Right forelimb (tissue), 1 donor: ENCODE results near the gene EFHC1.

Experiments used
- DNase-seq: peaks from one replicate; pipeline ENCODE4 v3.0.0-alpha.2; 2018

EFHC1 gene

DNA sequence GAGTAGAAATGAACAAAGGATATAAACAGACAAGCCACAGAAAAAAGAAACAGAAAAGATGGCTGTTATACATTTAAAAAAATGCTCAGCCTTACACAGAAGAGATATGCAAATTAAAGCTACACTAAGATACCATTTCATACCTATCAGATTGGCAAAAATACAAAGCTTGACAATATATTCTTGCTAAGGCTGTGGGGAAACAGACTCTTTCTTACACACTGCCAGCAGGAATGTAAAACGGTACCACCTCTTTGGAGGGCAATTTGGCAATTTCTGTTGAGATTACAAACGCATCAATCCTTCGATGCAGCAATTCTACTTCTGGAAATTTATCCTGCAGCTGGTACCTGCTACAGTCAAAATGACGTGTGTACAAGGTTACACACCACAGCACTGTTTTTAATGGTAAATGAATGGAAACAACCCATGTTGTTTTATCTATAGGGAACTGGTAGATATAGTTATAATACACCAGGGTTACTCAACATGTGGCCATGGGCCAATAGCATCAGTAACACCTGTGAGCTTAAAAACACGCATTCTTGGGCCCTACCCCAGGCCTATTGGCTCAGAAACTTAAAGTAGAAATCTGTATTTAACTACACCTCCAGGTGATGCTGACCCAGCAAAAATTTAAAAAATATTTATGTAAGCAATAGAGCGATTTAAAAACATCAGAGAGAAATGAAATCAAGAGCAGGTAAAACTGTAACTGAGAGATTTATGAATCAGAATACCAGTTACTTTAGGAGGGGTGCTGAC is 103.4 kb downstream of the EFHC1 start:
- DNase-seq, result no peak

GRCh38 chr6:52524918-52525317 is 104.8 kb downstream of the EFHC1 start:
- no peak for DNase-seq

DNA sequence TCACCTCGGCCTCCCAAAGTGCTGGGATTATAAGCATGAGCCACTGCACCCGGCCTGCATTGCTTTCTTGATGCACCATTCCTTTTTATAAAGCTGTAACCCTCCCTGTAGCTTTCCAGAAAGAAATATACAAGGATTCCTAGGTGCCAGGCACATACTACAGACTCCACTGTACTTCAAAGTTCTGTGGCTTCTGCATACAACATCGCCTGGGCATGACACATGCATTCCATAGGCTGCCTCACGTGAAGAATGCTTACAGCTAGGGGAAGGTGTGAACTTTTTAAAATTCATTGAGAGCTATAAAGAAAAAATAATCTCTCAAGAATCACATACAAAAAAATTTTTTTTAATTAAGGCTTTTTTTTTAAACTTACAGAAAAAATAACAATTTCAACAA is 106.5 kb downstream of the EFHC1 start:
- no peak for DNase-seq

DNA sequence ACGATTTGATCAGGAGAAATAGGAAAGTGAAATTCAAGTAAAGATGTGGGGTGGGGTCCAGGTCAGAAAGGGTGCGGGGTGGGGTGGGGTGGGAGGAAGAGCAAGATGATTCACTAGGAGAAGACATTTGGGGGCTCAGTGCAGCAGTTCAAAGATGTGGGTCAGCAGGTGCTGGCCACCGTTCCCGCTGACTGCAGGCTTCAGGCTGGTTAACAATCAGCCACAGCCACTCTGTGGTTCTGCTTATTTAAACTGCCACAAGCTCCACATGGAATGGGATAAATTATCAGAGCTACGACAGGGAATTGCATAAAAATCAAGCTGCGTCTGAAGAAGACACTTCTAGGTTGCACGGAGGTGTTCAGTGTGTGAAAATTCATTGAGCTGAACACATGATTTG is 107.3 kb downstream of the EFHC1 start:
- no peak for DNase-seq

DNA sequence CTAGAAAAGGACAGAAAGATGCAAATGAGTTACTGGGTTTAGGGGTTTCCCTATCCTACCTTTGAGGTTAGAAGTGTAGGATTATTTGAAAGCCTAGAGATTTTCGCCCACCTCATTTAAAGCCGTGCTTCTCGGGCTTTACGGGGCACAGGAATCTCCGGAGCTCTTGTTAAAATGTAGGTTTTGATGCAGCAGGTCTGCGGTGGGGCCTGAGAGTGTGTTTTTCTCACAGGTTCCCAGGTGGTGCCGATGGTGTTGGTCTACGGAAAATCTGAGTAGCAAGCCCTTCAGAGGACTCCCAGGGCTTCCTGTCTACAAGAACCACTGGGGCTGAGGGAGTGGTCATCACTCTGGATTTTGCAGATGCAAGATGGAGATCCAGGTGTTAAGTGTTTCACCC is 109.2 kb downstream of the EFHC1 start:
- DNase-seq, result no peak

DNA sequence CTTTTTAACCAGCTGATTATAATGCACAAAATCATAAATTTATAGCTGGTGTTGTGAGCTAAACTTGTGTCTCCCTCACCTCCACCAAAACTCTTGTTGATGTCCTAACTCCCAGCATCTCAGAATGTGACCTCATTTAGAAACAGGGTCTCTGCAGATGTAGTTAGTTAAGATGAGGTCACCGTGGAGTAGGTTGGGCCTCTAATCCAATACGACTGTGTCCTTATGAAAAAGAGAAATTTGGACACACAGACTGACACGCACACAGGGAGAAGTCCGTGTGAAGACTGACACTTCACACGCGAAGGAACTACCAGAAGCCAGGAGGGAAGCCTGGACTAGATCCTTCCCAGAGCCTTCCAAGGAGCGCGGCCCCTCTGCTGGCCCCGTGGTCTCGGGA is 110.2 kb downstream of the EFHC1 start:
- DNase-seq, result no peak

GRCh38 chr6:52531396-52531795 is 111.3 kb downstream of the EFHC1 start:
- no peak for DNase-seq

- no peak for DNase-seq
Measured at GRCh38 chr6:52531834-52532233, 111.7 kb downstream of the EFHC1 start.

DNA sequence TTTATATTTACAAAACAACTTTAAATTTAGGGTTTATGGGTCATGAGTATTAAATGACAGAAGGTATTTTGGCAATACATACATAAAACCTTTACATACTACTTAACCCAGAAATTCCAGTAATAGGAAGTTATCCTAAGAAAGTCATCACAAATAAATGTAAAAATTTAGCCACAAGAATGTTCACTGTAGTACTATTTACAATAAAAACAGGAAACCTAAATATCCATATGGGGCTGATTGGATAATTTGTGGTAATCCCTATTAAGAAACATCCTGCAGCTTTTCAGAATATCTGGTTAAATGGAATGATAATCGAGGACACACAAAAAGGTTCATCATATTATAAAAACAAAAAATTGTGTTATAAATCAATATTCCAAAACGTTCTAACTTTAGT is 112.3 kb downstream of the EFHC1 start:
- no peak for DNase-seq

- DNase-seq, result no peak
Measured at GRCh38 chr6:52533491-52533890, 113.3 kb downstream of the EFHC1 start.

- no peak for DNase-seq
Measured at GRCh38 chr6:52534363-52534762, 114.2 kb downstream of the EFHC1 start.

- DNase-seq, result no peak
Measured at GRCh38 chr6:52534966-52535390, 114.8 kb downstream of the EFHC1 start.

DNA sequence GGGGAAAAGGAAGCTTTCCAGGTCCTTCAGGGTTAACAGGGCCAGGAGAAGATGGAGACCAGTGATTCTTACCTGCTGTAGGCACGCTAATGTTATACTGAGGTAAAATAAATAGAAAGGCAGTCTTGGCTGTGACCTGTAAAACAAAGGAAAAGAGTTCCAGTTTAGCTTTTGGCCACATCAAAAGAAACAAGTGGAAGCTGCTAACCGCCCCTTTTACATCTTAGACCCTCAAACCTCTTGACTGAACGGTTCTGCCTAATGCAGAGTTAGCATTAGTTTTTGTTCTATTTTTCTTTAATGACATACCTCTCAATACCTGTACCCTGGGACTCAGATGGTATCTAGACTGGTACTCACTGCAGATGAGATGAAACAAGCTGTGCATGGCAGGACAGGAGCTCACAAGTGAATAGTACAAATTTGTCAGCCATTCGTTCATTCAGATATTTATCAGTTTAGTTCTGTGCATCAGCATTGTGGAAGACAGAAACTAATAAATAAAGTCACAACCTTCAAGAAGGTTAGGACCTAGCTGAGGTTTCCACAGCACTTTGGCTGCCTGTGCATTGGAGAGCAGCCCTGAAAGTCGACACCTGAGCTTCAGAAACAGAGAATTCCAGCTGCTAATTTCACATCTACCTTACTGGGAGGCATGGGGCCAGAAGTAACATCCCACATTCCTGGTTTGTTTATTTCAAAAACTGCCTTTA is 115.7 kb downstream of the EFHC1 start:
- DNase-seq, result no peak

DNA sequence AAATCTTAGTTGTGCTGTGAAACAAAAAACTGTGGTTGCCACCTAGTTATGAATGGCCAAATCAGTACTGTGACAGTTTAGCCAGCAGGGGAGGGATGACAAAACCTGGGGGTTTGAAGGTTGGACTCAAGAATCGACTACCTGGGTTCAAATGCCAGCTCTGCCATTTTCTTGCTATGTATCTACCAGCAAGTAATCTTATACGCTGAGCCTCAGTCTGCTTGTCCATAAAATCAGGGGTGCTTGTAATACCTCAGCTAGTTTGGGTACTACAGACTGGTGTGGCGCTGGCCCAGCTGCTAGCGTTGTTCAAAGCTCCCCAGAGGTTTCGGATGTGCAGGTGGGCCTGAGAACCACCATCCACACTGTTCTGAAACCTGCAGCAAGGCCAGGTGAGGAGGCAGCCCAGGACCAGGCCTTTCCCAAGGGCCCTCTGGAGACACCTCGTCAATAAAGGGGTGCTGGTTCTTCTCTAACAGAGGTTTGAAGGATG is 116.3 kb downstream of the EFHC1 start:
- DNase-seq, result no peak

GRCh38 chr6:52537001-52537753 is 117.0 kb downstream of the EFHC1 start:
- DNase-seq, result no peak

GRCh38 chr6:52538252-52538900 is 118.2 kb downstream of the EFHC1 start:
- DNase-seq, result no peak

DNA sequence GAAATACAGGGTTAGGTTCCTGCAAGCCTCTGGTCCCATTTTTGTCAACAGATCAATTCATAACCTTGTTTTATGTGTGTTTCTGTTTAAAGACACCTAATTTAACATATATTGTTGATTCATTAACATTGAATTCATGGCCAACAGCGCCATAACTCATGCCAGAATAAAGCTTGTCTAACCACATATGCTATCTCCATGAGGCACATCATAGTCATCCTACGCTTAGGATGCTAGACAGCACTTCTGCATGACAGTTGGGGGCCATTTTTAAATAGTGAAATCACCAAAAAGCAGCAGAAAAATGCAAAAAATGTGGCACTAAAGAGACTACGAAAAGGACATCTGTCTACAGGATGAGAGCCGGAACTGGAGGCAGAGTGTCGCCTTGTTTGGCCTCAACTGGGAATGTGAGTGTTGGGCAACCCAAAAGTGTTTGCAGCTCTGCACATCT is 118.8 kb downstream of the EFHC1 start:
- DNase-seq, result no peak

DNA sequence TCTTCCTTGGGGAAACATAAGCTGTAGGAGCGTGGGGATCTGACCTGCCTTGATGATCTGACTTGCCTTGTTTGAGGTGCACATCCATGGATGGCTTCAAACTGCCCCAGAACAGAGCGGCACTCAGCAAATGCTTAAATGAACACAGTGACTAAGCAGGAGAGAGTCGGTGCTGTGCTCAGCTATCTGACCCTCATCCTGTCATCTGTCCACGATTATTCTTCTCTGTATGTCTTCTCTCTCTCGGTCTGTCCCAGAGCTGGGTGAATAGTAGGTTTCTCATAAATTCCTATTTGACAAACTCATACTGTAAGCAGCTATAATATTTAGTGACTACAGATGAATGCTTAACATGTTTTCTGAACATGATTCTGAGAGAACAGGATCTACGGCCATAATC is 119.5 kb downstream of the EFHC1 start:
- no peak for DNase-seq

DNA sequence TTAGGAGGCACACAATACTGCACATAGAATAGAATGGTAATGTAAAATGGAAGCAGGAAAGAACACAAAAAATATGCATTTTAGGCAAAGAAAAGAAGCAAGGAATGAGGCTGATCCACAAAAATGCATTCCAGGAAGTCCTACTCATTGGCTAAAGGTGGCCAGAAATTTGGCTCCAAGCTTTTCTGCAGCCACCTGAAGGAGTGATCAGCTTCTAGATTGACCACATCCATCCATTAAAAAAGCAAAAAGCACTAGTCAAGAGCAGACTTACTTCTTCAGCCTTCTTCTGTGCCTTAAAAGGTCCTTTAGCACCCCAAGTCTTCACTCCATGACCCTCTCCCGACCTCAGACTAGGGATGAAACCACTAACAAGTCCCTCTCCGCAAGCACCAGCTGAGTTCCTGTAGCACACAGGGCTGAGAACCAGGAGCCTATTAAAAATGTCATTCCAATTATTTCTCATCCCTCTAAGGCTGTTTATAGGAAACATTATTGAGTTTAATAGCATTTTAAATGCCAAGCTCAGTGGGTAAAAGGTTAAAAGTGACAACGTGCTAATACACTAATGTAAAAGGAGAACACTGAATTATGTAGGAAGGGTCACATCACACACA is 120.3 kb downstream of the EFHC1 start:
- no peak for DNase-seq

GRCh38 chr6:52541135-52541534 is 121.0 kb downstream of the EFHC1 start:
- DNase-seq, result no peak

DNA sequence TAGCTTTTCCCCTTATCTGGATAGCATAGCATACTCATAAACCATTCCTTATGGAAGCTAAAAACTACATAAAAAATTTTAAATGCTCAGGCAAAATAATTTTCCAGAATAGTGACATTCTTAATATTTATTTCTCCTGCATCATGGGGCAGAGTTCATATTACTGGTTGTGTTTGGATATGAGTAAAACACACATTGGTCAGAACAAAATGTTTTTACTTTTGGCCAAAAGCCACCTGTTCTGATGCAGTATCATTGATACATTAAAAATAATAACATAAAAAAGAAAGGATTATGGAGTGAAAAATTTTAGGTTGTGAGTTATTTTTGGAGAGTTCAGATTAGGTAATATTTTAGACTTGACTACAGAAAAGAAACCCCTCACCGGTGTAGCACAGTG is 123.1 kb downstream of the EFHC1 start:
- DNase-seq, result no peak
